IPS DF 19.7 (cell line): ENCODE results near the gene PCGF5.
"Not testable (repeated sequence)": the region's sequence is repeated elsewhere in the genome, so short reads cannot be mapped to it uniquely, and the experiment has no call there.

Source experiments
- DNase-seq: peaks from one replicate; pipeline ENCODE4 v3.0.0-alpha.2; 2013; ENCODE audit warnings: low read depth, low spot score

Gene PCGF5

GRCh38 chr10:91220194-91220953 lies at the start of gene PCGF5:
Gene PCGF5, plus strand, starts transcription at chr10:91220663. Its CDS starts 2,209 bp downstream, at chr10:91222872.
- DNase-seq = no peak

GRCh38 chr10:91171485-91171884 lies 49.0 kb upstream of the PCGF5 start:
- DNase-seq = no peak

- DNase-seq = no peak
Observed at GRCh38 chr10:91172348-91172747, 48.1 kb upstream of the PCGF5 start.

GRCh38 chr10:91185239-91185875 lies 35.1 kb upstream of the PCGF5 start:
- no peak for DNase-seq

- no peak for DNase-seq
Observed at GRCh38 chr10:91187156-91187555, 33.3 kb upstream of the PCGF5 start.

- DNase-seq = not testable (repeated sequence)
Observed at GRCh38 chr10:91188010-91188409, 32.5 kb upstream of the PCGF5 start.

- DNase-seq = no peak
Observed at GRCh38 chr10:91188889-91189288, 31.6 kb upstream of the PCGF5 start.

- DNase-seq = no peak
Observed at GRCh38 chr10:91190388-91190870, 30.0 kb upstream of the PCGF5 start.

GRCh38 chr10:91190876-91191583 lies 29.4 kb upstream of the PCGF5 start:
- no peak for DNase-seq

GRCh38 chr10:91191584-91191919 lies 28.9 kb upstream of the PCGF5 start:
- DNase-seq = no peak

GRCh38 chr10:91194497-91195179 lies 25.8 kb upstream of the PCGF5 start:
- no peak for DNase-seq

GRCh38 chr10:91196268-91197048 lies 24.0 kb upstream of the PCGF5 start:
- DNase-seq = no peak

GRCh38 chr10:91197127-91197526 lies 23.3 kb upstream of the PCGF5 start:
- no peak for DNase-seq

GRCh38 chr10:91198781-91199180 lies 21.7 kb upstream of the PCGF5 start:
- DNase-seq = no peak

- no peak for DNase-seq
Observed at GRCh38 chr10:91200314-91201212, 19.9 kb upstream of the PCGF5 start.

- DNase-seq = no peak
Observed at GRCh38 chr10:91201213-91201996, 19.1 kb upstream of the PCGF5 start.

- no peak for DNase-seq
Observed at GRCh38 chr10:91206427-91206826, 14.0 kb upstream of the PCGF5 start.

- no peak for DNase-seq
Observed at GRCh38 chr10:91206837-91207474, 13.5 kb upstream of the PCGF5 start.

- no peak for DNase-seq
Observed at GRCh38 chr10:91208642-91209041, 11.8 kb upstream of the PCGF5 start.
